ENCODE measurements around the gene CRYL1. TPM values are rescaled to one million over a fixed set of nuclear protein-coding genes. Genes with fewer than 3 reads are reported as not detected.

The CRYL1 gene
- total RNA-seq, 1 donor from 2014 or later, result 71.7 TPM

GRCh38 chr13:20381401-20381800, 144.3 kb downstream of the CRYL1 start:
- DNase-seq (ENCODE audit: low read depth, low spot score), result no peak

GRCh38 chr13:20378721-20379120, 146.9 kb downstream of the CRYL1 start:
- DNase-seq (ENCODE audit: low read depth, low spot score), result no peak

GRCh38 chr13:20377720-20378119, 147.9 kb downstream of the CRYL1 start:
- no peak for DNase-seq (ENCODE audit: low read depth, low spot score)

DNA sequence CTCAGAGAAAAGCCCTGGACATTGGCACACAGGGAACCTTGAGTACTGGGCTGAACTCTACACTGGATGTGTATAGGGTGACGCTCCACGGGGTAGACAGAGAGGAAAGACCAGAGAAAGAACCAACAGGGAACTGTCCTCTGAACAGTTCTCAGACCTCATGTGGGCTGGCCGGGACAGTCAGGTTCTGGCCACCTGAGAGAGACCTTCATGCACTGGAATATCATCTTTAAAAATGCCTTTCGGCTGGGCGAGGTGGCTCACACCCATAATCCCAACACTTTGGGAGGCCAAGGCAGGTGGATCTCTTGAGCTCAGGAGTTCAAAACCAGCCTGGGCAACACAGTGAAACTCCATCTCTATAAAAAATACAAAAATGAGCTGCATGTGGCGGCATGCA, 149.8 kb downstream of the CRYL1 start:
- DNase-seq (ENCODE audit: low read depth, low spot score), result no peak

GRCh38 chr13:20373861-20374260, 151.8 kb downstream of the CRYL1 start:
- no peak for DNase-seq (ENCODE audit: low read depth, low spot score)

DNA sequence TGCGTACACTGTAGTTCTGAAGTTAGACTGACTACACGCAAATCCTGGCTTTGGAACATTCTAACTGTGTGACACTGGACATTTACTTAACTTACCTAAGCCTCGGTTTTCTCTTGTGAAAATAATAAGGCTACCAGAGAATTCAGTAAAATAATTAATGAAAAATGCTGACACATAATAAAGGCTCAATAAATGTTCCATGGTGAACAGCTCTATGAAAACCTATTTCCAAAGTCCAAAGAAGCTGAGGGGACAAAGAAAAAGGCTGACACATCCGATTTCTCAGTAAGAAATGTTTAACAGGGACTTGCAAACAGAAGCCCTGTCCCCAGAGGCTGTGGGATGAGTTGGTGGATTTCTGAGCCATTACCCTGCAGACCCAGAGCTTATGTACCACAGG, 153.8 kb downstream of the CRYL1 start:
- DNase-seq (ENCODE audit: low read depth, low spot score), result no peak

- no peak for DNase-seq (ENCODE audit: low read depth, low spot score)
Observed at GRCh38 chr13:20370815-20371421, 154.7 kb downstream of the CRYL1 start.

DNA sequence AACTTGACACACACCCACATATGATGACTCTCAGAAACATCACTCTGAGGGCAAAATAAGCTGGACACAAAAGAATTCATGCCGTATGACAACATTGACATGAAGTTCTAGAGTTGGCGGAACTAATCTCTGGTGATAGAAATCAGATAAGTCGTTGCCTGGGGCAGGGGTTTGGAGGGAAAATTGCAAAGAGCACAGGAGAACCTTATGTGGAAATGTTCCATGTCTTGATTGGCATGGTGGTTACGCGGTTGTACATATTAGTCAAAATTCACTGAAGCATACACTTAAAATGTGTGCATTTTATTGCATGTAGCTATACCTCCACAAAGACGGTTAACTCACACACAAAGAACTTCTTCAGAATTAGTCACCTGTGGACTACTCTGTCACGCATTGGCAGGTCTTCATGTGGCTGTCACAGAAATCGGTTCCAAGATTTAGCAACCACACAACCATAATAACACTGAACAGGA, 155.7 kb downstream of the CRYL1 start:
- no peak for DNase-seq (ENCODE audit: low read depth, low spot score)

DNA sequence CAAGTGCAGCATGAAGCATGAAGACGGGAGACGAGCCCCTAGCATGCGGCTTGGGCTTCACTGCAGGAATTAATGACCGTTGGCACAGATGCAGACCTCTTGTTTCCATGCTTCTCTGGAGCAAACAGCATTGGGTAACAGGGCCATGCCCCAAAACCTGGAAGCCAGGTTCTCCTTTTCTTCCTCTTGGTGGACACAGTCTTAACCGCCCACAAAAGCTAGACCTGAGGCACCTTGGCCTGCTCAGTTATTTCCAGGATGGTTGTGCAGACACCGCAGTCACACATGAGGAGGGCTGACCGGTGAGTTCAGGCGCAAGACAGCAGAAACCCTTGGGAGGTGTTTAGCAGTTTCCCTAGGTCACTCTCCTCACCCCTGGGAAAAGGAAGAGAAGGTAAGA, 159.6 kb downstream of the CRYL1 start:
- no peak for DNase-seq (ENCODE audit: low read depth, low spot score)

DNA sequence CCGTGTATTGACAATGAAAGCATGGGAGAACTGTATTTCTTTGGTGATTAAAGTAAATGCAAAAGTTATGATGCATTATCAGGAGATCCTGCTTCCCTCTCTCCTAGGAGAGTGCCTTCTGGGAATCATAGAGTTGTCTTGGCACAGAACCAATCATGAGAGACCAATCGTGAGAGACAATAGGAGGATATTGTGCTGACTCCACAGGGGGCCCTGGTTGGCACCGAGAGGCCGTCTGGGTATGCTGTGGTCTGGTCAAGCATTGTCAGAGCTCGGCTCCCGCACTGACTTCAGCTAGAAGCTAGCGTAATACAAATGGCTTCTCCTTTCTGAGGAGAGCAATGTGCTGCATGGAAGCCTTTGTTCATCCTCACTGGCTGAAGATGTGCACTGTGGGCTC, 162.1 kb downstream of the CRYL1 start:
- DNase-seq (ENCODE audit: low read depth, low spot score), result no peak

DNA sequence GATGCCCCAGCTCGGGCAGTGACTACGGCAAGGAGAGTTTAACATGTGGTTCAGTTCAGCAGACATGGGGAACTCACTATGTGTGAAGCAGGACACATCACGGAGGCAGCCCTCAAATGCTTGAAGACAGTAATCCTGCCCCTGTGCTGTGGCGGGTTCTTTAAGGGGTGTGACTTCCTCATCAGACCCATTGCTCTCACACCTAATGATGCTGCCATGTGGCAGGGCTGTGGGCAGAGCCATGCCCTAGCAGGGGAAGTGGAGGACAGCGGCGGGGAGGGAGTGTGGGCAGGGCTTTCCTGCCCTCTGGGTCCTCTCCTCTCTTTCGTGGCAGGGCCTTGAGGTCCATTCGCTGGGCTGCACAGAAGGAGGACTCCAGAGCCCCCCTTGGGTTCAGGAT, 162.5 kb downstream of the CRYL1 start:
- DNase-seq (ENCODE audit: low read depth, low spot score), result no peak

GRCh38 chr13:20362484-20363041, 163.1 kb downstream of the CRYL1 start:
- DNase-seq (ENCODE audit: low read depth, low spot score), result no peak

- DNase-seq (ENCODE audit: low read depth, low spot score), result no peak
Observed at GRCh38 chr13:20360835-20361412, 164.7 kb downstream of the CRYL1 start.

DNA sequence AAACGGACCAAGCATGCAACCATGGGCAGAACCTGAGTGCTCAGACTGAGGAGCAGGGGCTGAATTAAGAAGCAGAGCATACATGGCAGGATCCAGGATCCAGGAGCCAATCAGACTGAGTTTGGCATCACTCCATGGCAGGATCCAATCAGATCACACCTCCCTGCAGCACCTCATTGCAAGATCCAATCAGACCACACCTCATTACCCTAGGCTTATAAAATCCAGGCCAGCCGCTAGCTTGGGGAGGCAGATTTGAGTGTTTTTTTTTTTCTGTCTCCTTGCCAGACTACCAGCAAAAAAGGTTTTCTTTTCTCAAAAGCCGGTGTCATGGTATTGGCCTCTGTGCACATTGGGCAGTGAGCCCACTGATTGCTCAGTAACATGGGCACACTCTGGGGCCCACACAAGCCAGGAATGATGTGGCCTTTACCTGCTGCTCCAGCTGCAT, 165.6 kb downstream of the CRYL1 start:
- no peak for DNase-seq (ENCODE audit: low read depth, low spot score)

- no peak for DNase-seq (ENCODE audit: low read depth, low spot score)
Observed at GRCh38 chr13:20359335-20359734, 166.3 kb downstream of the CRYL1 start.

DNA sequence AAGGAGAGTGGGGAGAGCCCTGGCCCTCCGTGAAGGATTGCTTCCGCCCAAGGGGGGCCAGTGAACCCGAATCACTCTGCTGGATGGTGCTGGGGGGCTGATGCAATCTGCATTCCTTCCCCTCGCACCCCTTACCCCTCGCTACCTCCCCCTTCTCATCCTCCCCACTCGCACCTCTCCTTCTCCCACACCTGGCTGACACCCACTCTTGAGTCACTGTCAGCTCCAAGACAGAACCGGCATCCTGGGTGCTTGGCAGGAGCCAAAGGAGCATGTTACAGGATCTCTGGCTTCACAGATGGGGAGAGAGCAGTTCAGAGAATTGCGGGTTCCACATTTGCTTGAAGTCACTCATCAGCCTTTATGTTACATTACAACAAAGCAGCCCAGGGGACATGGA, 167.6 kb downstream of the CRYL1 start:
- no peak for DNase-seq (ENCODE audit: low read depth, low spot score)

GRCh38 chr13:20356444-20356843, 169.2 kb downstream of the CRYL1 start:
- no peak for DNase-seq (ENCODE audit: low read depth, low spot score)

DNA sequence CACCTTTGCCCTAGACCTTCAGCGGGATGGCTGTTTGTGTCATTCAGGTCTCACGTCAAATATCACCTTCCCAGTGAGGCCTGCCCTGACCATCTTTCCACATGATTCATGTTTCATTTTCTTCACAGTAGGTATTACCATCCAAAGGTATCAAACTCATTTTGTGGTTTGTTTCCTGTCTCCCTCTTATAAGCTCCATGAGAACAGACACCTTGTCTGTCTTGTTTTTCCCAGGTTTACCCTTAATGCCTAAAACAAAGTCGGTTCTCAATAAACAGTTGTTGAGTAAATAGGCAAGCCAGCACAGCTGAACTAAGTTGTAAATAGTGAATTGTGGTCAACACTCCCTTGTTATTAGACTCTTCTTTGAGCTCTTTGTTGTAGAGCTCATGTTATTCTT, 170.9 kb downstream of the CRYL1 start:
- no peak for DNase-seq (ENCODE audit: low read depth, low spot score)

GRCh38 chr13:20353973-20354372, 171.7 kb downstream of the CRYL1 start:
- no peak for DNase-seq (ENCODE audit: low read depth, low spot score)

All from pulmonary artery endothelial cell (primary cell).